ENCODE data around the gene TSKU.

Gene TSKU

DNA sequence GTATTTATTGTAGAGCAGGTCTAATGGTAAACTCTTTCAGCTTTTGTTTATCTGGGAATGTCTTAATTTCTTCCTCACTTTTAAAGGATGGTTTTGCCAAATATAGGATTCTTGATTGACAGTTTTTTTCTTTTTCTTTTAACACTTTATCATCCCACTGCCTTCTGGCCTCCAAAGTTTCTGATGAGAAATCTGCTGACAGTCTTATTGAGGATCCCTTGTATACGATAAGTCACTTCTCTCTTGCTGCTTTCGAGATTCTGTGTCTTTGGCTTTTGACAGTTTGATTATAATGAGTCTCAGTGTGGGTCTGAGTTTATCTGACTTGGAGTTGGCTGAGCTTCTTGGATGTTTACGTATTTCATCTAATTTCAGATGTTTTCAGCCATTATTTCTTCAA lies 6.7 kb upstream of the TSKU start:
- no peak overlapping the region for H3K4me3 ChIP-seq (ENCODE audit: control insufficient read depth, low read depth, low read length)
- DNase-seq (ENCODE audit: low read depth): no peak
- TF ChIP-seq, protein P1, sequence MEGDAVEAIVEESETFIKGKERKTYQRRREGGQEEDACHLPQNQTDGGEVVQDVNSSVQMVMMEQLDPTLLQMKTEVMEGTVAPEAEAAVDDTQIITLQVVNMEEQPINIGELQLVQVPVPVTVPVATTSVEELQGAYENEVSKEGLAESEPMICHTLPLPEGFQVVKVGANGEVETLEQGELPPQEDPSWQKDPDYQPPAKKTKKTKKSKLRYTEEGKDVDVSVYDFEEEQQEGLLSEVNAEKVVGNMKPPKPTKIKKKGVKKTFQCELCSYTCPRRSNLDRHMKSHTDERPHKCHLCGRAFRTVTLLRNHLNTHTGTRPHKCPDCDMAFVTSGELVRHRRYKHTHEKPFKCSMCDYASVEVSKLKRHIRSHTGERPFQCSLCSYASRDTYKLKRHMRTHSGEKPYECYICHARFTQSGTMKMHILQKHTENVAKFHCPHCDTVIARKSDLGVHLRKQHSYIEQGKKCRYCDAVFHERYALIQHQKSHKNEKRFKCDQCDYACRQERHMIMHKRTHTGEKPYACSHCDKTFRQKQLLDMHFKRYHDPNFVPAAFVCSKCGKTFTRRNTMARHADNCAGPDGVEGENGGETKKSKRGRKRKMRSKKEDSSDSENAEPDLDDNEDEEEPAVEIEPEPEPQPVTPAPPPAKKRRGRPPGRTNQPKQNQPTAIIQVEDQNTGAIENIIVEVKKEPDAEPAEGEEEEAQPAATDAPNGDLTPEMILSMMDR (IDR thresholded peaks at IDR 0.05; ENCODE audit: control insufficient read depth, insufficient read depth, low read depth, low read length, missing control alignments): no peak

DNA sequence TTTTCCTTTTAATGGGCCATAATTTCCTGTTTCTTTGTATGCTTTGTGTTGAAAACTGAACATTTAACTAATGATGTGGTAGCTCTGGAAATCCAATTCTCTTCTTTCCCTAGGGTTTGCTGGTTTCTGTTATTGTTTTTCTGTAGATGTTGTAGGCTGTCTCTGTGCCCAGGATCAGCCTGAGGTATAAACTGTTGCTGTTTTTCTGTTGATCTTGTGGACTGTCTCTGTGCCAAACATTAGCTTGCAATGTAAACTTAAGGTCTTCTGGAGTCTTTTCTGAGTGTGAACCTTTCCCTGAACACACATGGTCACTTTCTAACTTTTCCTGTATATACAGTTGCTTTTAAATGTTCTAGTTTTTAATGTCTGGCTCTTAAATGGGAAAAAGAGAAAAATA lies 5.9 kb upstream of the TSKU start:
- no peak overlapping the region for H3K4me3 ChIP-seq (ENCODE audit: control insufficient read depth, low read depth, low read length)
- no peak for DNase-seq (ENCODE audit: low read depth)
- TF ChIP-seq, protein P1 (IDR thresholded peaks at IDR 0.05; ENCODE audit: control insufficient read depth, insufficient read depth, low read depth, low read length, missing control alignments): no peak

DNA sequence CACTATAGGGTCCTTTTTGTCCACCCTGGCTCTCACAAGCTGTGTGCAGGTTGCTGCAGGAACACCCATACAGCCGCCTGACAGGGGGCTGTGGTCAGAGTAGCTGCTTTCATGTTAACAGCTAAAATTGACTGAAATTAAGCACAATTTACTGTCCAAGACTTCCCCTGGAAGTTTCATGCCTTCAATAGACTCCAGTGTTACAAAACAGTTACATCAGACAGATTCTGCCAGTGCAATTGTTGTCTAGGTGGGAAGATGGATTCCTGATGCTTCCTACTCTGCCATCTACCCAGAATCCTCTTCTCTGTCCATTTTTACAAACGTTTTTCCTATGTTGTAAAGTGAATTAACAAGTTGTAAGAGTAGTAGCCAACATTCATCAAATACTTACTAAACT lies 5.3 kb upstream of the TSKU start:
- no peak for DNase-seq (ENCODE audit: low read depth)
- H3K4me3 ChIP-seq (ENCODE audit: control insufficient read depth, low read depth, low read length): no peak overlapping the region
- TF ChIP-seq, protein P1 (IDR thresholded peaks at IDR 0.05; ENCODE audit: control insufficient read depth, insufficient read depth, low read depth, low read length, missing control alignments): no peak

DNA sequence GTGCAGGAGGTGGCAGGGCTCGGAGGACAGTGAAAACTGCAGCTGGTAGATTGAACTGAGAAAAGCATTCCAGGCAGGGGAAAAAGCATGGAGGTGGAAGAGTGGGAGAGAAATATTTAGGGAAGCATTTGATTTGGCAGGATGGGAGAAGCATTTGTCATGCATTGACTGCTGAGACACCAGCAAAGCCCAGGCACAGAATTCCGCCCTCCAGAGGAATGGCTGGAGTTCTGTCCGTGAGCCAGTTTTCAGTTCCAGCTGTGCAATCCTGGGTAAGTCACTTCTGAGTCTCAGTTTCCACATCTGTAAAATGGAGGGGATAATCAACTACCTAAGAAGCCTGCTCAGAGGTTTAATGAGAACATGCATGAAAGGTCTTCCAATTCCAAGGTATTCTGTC lies 4.3 kb upstream of the TSKU start:
- TF ChIP-seq, protein P1 (IDR thresholded peaks at IDR 0.05; ENCODE audit: control insufficient read depth, insufficient read depth, low read depth, low read length, missing control alignments): no peak
- DNase-seq (ENCODE audit: low read depth): no peak
- H3K4me3 ChIP-seq (ENCODE audit: control insufficient read depth, low read depth, low read length): no peak overlapping the region

DNA sequence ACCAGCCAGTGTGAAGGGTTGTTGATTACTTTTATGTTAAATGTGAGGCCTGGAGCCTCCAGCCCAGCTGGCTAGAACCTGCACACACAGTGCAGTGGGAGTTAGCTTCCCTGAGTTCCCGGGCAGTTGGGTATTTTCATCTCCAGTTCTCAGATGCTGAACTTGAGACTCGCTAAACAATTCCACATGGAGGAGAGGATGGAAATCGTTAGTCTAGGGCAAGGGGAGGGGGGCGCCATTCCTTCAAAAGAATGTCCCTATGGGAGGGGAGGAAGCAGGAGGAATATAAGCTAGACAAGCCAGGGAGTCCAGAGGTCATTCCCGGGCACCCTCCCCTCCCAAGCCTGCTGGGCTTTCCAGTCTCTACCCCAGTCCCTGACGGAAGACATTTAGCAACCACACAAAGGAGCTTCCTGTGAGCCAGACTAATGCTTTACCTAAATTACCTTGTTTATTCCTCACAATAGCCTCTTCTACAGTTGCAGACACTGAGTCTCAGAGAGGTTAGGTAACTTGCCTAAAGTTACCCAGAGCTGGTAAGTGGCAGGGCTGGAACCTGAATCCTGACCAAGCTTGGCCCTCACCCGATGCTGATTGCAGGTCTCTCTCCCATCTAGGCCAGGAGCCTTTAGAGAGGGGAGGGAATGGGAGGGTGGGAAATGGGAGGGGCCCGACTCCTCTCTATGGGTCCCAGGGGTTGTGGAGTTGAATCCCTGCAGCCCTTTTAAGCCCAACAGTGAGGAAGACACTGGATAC lies 1.9 kb upstream of the TSKU start:
- DNase-seq (ENCODE audit: low read depth): no peak
- no peak overlapping the region for H3K4me3 ChIP-seq (ENCODE audit: control insufficient read depth, low read depth, low read length)
- TF ChIP-seq, protein P1 (IDR thresholded peaks at IDR 0.05; ENCODE audit: control insufficient read depth, insufficient read depth, low read depth, low read length, missing control alignments): no peak

DNA sequence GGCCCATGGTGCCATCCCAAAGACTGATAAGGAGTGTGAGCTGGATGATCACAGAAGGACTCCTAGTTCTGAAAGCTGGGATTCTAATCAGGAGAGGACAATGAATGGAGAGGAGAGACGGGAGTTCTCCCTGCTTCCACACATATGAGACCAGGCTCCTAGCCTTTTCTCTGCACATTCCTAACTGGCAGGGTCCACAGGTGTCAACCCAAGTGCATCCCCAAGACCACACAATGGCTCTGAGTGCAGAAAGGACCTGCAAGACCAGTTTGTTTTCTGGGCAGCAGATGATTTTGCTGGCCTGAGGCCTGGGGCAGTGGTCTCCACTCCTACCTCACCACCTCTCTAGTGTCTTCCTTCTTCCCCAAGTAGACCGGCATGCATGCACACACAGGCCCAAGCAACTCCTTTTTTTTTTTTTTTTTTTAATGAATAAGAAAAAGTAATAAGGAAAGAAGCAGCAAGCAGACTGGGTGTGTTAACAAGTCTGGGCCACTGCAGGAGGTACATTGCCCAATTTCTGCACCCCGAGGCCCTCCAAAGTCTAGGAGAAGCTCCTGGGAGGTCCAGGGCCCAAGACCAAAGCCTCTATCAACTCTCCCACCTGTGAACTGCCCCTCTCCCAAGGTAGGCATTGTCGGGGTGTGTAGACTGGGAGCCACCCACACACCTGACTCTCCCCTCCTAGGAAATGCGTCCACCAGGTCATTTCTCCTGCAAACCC lies 1.2 kb upstream of the TSKU start:
- peak overlapping the region; percentile 58 for H3K4me3 ChIP-seq (ENCODE audit: control insufficient read depth, low read depth, low read length)
- TF ChIP-seq, protein P1 (IDR thresholded peaks at IDR 0.05; ENCODE audit: control insufficient read depth, insufficient read depth, low read depth, low read length, missing control alignments): no peak
- DNase-seq (ENCODE audit: low read depth): no peak
